H1 (cell line): ENCODE measurements around the gene NELL1. TPM values are rescaled to one million over a fixed set of nuclear protein-coding genes. Genes with fewer than 3 reads are reported as not detected.

Experiments used
- ASH2L ChIP-seq: fragments of 200-600, 300-600 bp; sonication (generic); IDR thresholded peaks from one replicate; pipeline ENCODE4 v1.7.1; 2017; ENCODE audit warnings: low read length
- ATF2 ChIP-seq: IDR thresholded peaks from 2 replicates; pipeline ENCODE4 v1.6.1; 2012; ENCODE audit warnings: low read length, inconsistent platforms
- CHD7 ChIP-seq: fragments of 300-600 bp; sonication (generic); IDR thresholded peaks from 2 replicates; pipeline ENCODE4 v1.7.1; 2012; ENCODE audit warnings: low read length, moderate library complexity, mild to moderate bottlenecking, inconsistent platforms; ENCODE audit not compliant: insufficient replicate concordance
- MAFK ChIP-seq: IDR thresholded peaks from 2 replicates; pipeline ENCODE4 v1.6.1; 2012; ENCODE audit warnings: low read depth, mild to moderate bottlenecking, improper control_type of control experiment, low read length
- POLR2A ChIP-seq, 2 experiments: IDR thresholded peaks; 1 replicate in 1 of 2; 2 replicates in 1 of 2; pipeline ENCODE4 v1.6.1; 2011; ENCODE audit warnings: low read depth in 2 of 2, low read length in 2 of 2, mild to moderate bottlenecking in 2 of 2; ENCODE audit errors: control extremely low read depth in 1 of 2
- RNF2 ChIP-seq: fragments of 200-900, 300-1000 bp; sonication (generic); IDR thresholded peaks from 2 replicates; pipeline ENCODE4 v1.7.1; 2016; ENCODE audit warnings: borderline replicate concordance, low read depth, mild to moderate bottlenecking, antibody characterized with exemption, low read length; ENCODE audit not compliant: poor library complexity, severe bottlenecking; ENCODE audit errors: missing control alignments
- polyA plus RNA-seq, 7 experiments: library from polyadenylated mRNA; depleted of rRNA in 3 of 7; stranded (reverse) in 5 of 7; unstranded in 2 of 7; fragments of >200 nt in 5 of 7; fragments of 200-250 nt in 2 of 7; gene quantifications; 1 replicate in 5 of 7; 2 replicates in 1 of 7; 4 replicates in 1 of 7; pipeline versions ENCODE4 v1.2.1 to v1.2.3, GENCODE V29; 2011 to 2013; ENCODE audit warnings: missing spikeins in 2 of 7, mixed read lengths in 2 of 7
- total RNA-seq: library from RNA; stranded (reverse); fragmentation: NEBNext Ultra II Directional; extraction: Animal tissue kit (Norgen Biotek cat#: 25700); gene quantifications from 2 replicates; pipeline ENCODE4 v1.2.1, GENCODE V29; 2021

The NELL1 gene
- total and polyA plus RNA-seq, 2 of the 8 experiments (the other 6 are each of a cell fraction or from before 2014, with no cell fraction given) = 0.21 TPM; not detected in 1

DNA sequence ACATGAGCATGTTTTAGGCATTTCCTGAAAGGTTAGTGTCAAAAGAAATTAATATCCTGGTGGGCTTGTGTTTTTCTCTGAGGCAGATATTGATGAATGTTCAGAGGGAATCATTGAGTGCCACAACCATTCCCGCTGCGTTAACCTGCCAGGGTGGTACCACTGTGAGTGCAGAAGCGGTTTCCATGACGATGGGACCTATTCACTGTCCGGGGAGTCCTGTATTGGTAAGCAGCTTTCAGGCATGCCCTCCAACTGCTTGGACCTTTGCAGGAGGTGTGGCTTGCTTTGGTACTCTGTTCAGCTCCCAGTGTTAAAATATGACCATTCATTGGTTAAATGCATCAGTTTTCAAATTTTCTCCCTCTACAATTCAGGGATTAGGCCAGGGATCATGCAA is 864.9 kb downstream of the NELL1 start (continued):
- no peak for TF ChIP-seq CHD7
- no peak for TF ChIP-seq ASH2L
- no peak for TF ChIP-seq MAFK
- TF ChIP-seq ATF2 = no peak
- TF ChIP-seq RNF2 = no peak
- TF ChIP-seq POLR2A (IDR thresholded peaks at IDR 0.05; ENCODE audit: control extremely low read depth in 1 of 2, low read depth in 2 of 2, low read length in 2 of 2) = no peak
